HL-60/S4 treated with retinoic acid at 250 ng/mL for 4 days and 3 days (cell line): ENCODE data around the gene BAAT.

ENCODE experiments used
- in situ Hi-C: fragments of 300-500 bp; cut with MboI; formaldehyde crosslinking; loops from 2 replicates; pipeline ENCODE4 v1.7.0; 2022; ENCODE audit warnings: low sequenced_read_pairs

Gene BAAT

DNA sequence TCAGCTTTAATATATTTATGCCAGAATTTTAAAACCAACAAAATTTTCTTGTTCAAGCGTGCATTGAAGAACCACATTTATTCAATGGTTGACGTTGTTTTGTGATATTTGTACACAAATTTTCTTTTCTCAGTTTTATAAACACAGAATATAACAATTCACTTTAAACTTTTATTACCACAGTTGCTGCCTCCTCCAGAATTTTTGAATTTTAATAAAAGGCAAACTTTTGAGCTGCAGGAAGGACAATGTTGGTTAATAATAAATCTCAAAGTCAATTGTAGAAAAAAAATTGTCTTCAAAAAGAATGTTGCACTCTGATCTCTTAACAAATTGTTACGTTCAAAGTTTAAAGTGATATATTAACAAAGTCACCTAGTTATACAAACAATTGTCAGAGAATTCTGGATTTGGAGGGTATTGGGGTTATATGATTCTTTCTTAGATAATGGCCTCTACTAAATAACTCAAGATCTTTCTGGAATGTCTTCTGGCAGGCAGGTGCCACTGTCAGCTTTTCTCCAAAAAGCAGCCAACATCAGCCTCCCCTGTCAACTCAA lies 60.5 kb downstream of the BAAT start:
- in situ Hi-C loops: no loop called here

DNA sequence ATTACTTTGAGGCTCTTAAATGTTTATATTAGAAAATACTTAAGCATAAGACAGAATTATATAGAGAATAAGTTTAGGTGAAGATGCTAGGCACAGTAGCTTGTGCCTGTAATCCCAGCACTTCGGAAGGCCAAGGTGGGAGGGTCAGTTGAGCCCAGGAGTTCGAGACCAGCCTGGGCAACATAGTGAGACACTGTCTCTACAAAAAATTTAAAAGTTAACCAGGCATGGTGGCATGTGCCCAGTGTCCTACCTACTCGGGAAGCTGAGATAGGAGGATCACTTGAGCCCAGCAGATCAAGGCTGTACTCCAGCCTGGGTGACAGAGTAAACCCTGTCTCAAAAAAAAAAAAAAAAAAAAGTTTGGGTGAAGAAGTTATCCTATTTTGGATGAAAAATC lies 61.7 kb downstream of the BAAT start:
- in situ Hi-C loops: no loop called here

DNA sequence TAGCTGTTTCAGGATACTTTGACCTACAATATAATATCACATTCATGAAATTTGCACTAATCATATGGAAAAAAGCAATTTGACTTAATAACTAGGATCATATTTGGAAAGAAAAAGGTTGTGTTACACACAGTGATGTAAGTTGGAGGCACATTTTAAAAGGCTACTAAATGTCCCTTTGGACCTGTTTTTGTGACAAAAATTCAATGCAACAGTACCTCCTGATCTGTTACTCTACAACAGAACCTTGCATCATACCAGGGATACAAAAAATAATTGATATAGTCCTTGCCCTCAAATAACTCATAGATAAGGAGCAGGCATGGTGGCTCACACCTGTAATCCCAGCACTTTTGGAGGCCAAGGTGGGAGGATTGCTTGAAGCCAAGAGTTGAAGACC lies 67.1 kb downstream of the BAAT start:
- in situ Hi-C loops: no loop called here

DNA sequence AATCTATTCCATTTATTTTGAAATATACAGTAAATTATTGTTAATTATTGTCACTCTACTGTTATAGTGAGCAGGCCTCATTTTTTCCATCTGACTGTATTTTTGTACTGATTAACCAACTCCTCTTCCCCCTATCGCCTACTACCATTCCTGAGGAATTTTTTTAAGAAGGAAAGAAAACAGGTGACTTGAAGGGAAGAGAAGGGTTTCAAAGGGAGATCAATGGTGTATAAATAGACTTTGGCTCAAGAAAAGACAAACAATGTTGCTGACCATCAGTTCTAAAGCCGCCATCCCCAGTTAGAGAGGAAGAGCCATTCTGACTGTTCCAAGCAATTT lies 69.7 kb downstream of the BAAT start:
- in situ Hi-C loops: no loop called here

DNA sequence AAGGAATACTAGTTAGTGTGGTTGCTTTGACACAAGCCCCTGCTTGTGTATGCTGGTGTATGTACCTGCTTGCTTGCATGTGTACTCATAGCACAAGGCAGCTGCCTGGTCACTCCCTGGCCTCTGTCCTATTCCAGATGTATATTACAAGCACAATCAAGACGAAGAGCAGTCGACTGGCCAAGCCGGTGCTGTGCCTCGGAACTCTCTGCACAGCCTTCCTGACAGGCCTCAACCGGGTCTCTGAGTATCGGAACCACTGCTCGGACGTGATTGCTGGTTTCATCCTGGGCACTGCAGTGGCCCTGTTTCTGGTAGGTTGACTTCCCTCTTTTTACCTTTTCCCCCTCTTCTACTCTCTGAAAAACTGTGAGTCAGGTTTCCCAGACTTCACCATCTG lies 72.1 kb downstream of the BAAT start:
- in situ Hi-C loops: no loop called here

DNA sequence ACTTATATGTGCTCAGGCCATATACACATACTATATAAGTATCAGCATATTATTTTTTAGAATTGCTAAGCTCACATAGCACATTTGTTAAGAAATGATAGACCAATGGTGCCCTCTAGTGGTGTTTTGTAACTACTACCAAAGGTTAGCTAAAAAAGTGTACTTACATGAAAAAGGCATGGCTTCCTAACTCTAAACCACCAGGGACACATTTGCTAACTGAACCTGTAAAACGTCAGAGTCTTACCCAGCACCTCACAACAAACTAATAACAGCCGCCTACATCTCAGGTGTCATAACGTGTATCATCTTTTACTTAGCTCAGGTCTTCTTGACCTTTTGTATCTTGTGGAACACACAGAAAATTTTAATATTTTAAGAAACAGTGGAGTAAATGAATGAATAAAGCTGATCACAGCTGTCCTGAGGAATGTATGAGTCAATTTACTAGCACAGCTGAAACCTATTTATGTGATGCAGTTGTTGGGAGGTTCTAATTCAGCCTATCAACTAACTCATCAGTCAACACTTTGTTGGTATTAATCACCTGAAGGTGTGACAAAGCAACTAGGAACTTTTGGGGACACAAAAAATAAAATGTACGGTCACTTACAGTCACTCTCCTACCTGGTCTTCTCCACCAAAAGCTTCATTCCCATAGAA lies 72.9 kb downstream of the BAAT start:
- in situ Hi-C loops: no loop called here

DNA sequence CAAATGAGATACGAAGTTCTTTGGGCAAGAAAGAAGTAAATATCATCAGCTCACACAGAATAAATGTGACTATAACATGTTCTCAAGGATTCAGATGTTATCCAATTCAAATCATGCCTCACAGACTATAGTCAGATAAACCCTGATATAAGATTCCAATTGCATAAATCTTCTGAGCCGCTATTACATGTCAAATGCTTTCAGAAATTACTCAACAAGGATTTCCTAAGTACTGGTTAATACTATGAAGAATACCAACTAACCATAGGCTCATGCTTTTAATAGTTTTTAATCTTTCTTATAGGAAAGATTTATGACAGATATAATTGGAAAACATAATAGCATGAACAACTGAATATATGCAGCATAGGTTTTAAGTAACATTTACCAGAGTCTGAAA lies 73.6 kb downstream of the BAAT start:
- in situ Hi-C loops: no loop called here
